ENCODE measurements around the gene SYT9.
A peak's percentile ranks its signal among the peaks of the same experiment; 100 is the strongest.
"Not testable (repeated sequence)": the region's sequence is repeated elsewhere in the genome, so short reads cannot be mapped to it uniquely, and the experiment has no call there.

The SYT9 gene

DNA sequence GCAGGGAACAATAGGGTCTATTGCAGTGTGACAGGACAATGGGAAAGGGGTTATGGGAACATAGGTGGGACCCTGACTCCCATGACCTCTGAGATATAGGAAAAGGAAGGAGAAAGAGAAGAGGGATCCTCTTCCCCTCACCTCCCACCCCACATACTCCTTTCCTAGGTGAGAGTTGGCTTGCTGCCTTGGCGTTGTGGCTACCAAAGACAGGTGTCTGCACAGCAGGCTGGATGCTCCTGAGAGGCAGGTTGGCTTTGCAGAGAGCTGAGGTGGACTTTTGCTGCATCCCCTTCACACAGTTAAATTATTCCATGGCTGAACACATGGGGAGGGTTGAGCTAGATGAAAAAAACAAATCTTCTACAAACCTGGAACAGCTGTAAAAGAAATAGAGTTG is 80.7 kb downstream of the SYT9 start:
- DNase-seq (ENCODE audit: low read depth), result no peak
- TF ChIP-seq, protein P1, sequence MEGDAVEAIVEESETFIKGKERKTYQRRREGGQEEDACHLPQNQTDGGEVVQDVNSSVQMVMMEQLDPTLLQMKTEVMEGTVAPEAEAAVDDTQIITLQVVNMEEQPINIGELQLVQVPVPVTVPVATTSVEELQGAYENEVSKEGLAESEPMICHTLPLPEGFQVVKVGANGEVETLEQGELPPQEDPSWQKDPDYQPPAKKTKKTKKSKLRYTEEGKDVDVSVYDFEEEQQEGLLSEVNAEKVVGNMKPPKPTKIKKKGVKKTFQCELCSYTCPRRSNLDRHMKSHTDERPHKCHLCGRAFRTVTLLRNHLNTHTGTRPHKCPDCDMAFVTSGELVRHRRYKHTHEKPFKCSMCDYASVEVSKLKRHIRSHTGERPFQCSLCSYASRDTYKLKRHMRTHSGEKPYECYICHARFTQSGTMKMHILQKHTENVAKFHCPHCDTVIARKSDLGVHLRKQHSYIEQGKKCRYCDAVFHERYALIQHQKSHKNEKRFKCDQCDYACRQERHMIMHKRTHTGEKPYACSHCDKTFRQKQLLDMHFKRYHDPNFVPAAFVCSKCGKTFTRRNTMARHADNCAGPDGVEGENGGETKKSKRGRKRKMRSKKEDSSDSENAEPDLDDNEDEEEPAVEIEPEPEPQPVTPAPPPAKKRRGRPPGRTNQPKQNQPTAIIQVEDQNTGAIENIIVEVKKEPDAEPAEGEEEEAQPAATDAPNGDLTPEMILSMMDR (conservative IDR thresholded peaks at IDR 0.05; ENCODE audit: low read depth, low read length), result no peak

GRCh38 chr11:7332962-7333361 is 81.3 kb downstream of the SYT9 start:
- peak; percentile 1 for DNase-seq (ENCODE audit: low read depth)
- no peak overlapping the region for H3K4me3 ChIP-seq (ENCODE audit: low read depth, low read length)
- TF ChIP-seq, protein P1 (conservative IDR thresholded peaks at IDR 0.05; ENCODE audit: low read depth, low read length), result no peak

More for the DNA sequence above, 80.7 kb downstream of the SYT9 start:
- H3K4me3 ChIP-seq (ENCODE audit: low read depth, low read length), result no peak overlapping the region

- DNase-seq (ENCODE audit: low read depth); H3K4me3 ChIP-seq (ENCODE audit: low read depth, low read length): not testable (repeated sequence)
Measured at GRCh38 chr11:7335442-7335841, 83.7 kb downstream of the SYT9 start.

DNA sequence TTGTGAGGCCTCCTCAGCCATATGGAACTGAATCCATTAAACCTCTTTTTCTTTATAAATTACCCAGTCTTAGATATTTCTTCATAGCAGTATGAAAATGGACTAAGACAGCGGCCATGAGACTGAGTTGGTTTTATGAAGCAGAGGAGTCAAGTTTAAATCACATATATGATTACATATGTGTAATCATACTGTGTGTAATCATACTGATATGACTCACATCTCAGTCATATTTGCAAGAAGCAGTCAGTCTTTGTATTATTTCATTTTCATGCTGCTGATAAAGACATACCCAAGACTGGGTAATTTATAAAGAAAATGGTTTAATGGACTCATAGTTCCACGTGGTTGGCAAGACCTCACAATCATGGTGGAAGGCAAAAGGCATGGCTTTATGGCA is 89.8 kb downstream of the SYT9 start:
- no peak overlapping the region for H3K4me3 ChIP-seq (ENCODE audit: low read depth, low read length)
- TF ChIP-seq, protein P1 (conservative IDR thresholded peaks at IDR 0.05; ENCODE audit: low read depth, low read length), result no peak
- DNase-seq (ENCODE audit: low read depth), result no peak

GRCh38 chr11:7347611-7348431 is 96.1 kb downstream of the SYT9 start:
- H3K4me3 ChIP-seq (ENCODE audit: low read depth, low read length), result no peak overlapping the region
- TF ChIP-seq, protein P1 (conservative IDR thresholded peaks at IDR 0.05; ENCODE audit: low read depth, low read length), result no peak
- no peak for DNase-seq (ENCODE audit: low read depth)

GRCh38 chr11:7348432-7349304 is 97.0 kb downstream of the SYT9 start:
- TF ChIP-seq, protein P1 (conservative IDR thresholded peaks at IDR 0.05; ENCODE audit: low read depth, low read length), result no peak
- H3K4me3 ChIP-seq (ENCODE audit: low read depth, low read length), result no peak overlapping the region
- peak; percentile 13 for DNase-seq (ENCODE audit: low read depth)

DNA sequence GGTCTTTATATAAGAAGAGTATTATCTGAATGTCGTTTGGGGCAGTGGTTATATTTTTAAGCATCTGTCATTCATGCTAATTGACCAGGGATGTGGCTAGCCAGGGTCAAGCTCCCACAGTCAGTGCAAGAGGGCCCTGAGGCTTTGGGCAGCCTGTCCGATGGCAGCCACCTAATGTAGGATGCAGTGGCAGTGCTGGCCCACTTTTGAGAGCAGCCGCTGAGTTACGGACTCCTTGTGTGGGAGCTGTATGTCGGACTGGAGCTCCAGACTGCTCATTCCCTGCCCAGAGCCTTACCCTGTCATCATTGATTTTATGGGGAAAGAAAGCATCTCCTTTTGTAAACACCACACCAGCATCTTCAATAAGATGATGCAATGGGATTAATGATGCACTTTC is 99.5 kb downstream of the SYT9 start:
- H3K4me3 ChIP-seq (ENCODE audit: low read depth, low read length), result no peak overlapping the region
- TF ChIP-seq, protein P1 (conservative IDR thresholded peaks at IDR 0.05; ENCODE audit: low read depth, low read length), result no peak
- no peak for DNase-seq (ENCODE audit: low read depth)

Measured in choroid plexus epithelial cell (primary cell).